ENCODE results near the gene DCTN3. TPM values are rescaled to one million over a fixed set of nuclear protein-coding genes. Genes with fewer than 3 reads are reported as not detected.

The DCTN3 gene
- total and polyA plus RNA-seq, 2 experiments from 2014 or later: 12.9 to 17.9 TPM

DNA sequence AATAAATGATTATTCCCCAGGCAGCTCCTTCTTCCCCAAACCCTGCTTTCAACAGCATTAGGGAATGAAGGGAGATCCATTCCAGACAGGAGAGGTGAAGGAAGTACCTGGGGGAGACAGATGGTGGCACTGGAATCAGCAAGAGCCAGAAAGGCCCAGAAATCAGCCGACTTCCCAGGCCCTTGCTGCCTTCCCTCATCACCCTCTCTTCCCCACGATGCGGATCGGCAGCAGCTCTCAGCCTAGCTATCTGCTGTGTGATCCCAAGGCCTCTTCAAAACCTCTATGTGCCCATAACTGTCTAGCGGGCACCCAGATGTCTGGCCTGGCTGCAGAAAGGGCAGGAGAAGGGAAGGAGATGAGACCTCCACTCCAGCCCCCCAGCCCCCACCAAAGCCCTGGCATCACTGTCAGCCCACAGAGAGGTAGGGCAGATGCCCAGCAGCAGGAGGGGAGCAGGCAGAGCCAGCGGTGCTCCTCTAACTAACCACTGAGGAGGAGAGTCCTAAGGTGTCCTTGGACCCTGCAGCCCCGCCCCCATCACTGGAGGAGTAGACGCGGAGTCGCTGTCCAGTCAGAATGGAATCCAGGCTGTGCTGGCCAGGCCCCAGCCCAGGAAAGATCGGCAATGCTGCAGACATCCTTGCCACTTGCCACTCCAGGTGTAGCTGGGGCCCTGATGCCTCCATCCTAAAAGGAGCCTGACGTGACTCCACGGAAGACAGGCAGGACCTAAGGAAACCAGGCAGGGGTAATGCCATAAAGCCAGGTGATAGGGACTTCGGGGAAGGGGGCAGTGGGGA lies 43.5 kb downstream of the DCTN3 start:
- Mint-ChIP-seq H3K9me3 (no peaks in the 10 kb centered on the region), H3K4me3 (peak overlapping the region; percentile 69), H3K4me1 (peaks cover 54% of the 10 kb centered on the region), H3K27ac (no peak overlapping the region), H3K36me3 (ENCODE audit: low read depth) (no peaks in the 10 kb centered on the region), H3K27me3 (ENCODE audit: insufficient read depth, low read depth, poor library complexity) (peaks cover 51% of the 10 kb centered on the region)
- no peak overlapping the region for H3K27ac ChIP-seq (ENCODE audit: low read depth)
- peak overlapping the region; percentile 62 for H3K4me3 ChIP-seq
- H3F3A ChIP-seq (replicated peaks; ENCODE audit: low read depth): peaks cover 11% of the 10 kb centered on the region; the same call in 1 of the 2 replicates
- H2AFZ ChIP-seq: peak overlapping the region; percentile 76; the same call in 1 of the 2 replicates
- peaks cover 48% of the 10 kb centered on the region for H3K4me1 ChIP-seq (ENCODE audit: insufficient read depth)
- TF ChIP-seq CTCF (conservative IDR thresholded peaks at IDR 0.05; ENCODE audit: low read depth in 2 of 2) (no peak), ZNF331 (CRISPR knock-in tag; IDR thresholded peaks at IDR 0.05; ENCODE audit: low read depth) (no peak), EZH2 (IDR thresholded peaks at IDR 0.05; ENCODE audit: low read depth, unreplicated experiment) (peak; percentile 56)
- TF ChIP-seq, protein P1, sequence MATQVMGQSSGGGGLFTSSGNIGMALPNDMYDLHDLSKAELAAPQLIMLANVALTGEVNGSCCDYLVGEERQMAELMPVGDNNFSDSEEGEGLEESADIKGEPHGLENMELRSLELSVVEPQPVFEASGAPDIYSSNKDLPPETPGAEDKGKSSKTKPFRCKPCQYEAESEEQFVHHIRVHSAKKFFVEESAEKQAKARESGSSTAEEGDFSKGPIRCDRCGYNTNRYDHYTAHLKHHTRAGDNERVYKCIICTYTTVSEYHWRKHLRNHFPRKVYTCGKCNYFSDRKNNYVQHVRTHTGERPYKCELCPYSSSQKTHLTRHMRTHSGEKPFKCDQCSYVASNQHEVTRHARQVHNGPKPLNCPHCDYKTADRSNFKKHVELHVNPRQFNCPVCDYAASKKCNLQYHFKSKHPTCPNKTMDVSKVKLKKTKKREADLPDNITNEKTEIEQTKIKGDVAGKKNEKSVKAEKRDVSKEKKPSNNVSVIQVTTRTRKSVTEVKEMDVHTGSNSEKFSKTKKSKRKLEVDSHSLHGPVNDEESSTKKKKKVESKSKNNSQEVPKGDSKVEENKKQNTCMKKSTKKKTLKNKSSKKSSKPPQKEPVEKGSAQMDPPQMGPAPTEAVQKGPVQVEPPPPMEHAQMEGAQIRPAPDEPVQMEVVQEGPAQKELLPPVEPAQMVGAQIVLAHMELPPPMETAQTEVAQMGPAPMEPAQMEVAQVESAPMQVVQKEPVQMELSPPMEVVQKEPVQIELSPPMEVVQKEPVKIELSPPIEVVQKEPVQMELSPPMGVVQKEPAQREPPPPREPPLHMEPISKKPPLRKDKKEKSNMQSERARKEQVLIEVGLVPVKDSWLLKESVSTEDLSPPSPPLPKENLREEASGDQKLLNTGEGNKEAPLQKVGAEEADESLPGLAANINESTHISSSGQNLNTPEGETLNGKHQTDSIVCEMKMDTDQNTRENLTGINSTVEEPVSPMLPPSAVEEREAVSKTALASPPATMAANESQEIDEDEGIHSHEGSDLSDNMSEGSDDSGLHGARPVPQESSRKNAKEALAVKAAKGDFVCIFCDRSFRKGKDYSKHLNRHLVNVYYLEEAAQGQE (IDR thresholded peaks at IDR 0.05; ENCODE audit: unreplicated experiment): peak; percentile 50
- peak; percentile 78 for DNase-seq (ENCODE audit: low spot score)
- peak; percentile 38 for ATAC-seq
- H3K9me2 ChIP-seq (ENCODE audit: insufficient read depth): no peaks in the 10 kb centered on the region
- H4K20me1 ChIP-seq (replicated peaks; ENCODE audit: insufficient read depth): peaks cover 7% of the 10 kb centered on the region; the same call in 1 of the 2 replicates
- H3K79me2 ChIP-seq (replicated peaks; ENCODE audit: insufficient read depth): no peaks in the 10 kb centered on the region
- H3K4me2 ChIP-seq: peak overlapping the region; percentile 90
- H3K27me3 ChIP-seq (ENCODE audit: insufficient read depth): peaks cover 63% of the 10 kb centered on the region
- H3K36me3 ChIP-seq (ENCODE audit: insufficient read depth): no peaks in the 10 kb centered on the region

GRCh38 chr9:34575862-34576596 lies 44.3 kb downstream of the DCTN3 start:
- Histone ChIP-seq H3K4me2 (peak overlapping the region; percentile 90; the same call in 1 of the 2 replicates), H3F3A (replicated peaks; ENCODE audit: low read depth) (peaks cover 11% of the 10 kb centered on the region; the same call in 1 of the 2 replicates), H3K9me2 (ENCODE audit: insufficient read depth) (no peaks in the 10 kb centered on the region), H2AFZ (no peak overlapping the region), H3K36me3 (ENCODE audit: insufficient read depth) (no peaks in the 10 kb centered on the region), H3K4me3 (no peak overlapping the region), H3K27me3 (ENCODE audit: insufficient read depth) (peaks cover 55% of the 10 kb centered on the region), H3K27ac (ENCODE audit: low read depth) (no peak overlapping the region), H4K20me1 (replicated peaks; ENCODE audit: insufficient read depth) (peaks cover 7% of the 10 kb centered on the region; the same call in 1 of the 2 replicates), H3K79me2 (replicated peaks; ENCODE audit: insufficient read depth) (no peaks in the 10 kb centered on the region), H3K4me1 (ENCODE audit: insufficient read depth) (peaks cover 48% of the 10 kb centered on the region)
- Mint-ChIP-seq H3K4me1 (peaks cover 56% of the 10 kb centered on the region), H3K9me3 (no peaks in the 10 kb centered on the region), H3K27ac (no peak overlapping the region), H3K4me3 (peak overlapping the region; percentile 0; the same call in 1 of the 3 replicates), H3K27me3 (ENCODE audit: insufficient read depth, low read depth, poor library complexity) (peaks cover 53% of the 10 kb centered on the region), H3K36me3 (ENCODE audit: low read depth) (no peaks in the 10 kb centered on the region)
- ATAC-seq (no peak), DNase-seq (ENCODE audit: low spot score) (no peak)
- TF ChIP-seq, protein P2, sequence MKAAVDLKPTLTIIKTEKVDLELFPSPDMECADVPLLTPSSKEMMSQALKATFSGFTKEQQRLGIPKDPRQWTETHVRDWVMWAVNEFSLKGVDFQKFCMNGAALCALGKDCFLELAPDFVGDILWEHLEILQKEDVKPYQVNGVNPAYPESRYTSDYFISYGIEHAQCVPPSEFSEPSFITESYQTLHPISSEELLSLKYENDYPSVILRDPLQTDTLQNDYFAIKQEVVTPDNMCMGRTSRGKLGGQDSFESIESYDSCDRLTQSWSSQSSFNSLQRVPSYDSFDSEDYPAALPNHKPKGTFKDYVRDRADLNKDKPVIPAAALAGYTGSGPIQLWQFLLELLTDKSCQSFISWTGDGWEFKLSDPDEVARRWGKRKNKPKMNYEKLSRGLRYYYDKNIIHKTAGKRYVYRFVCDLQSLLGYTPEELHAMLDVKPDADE (IDR thresholded peaks at IDR 0.05): no peak
- TF ChIP-seq EZH2 (IDR thresholded peaks at IDR 0.05; ENCODE audit: low read depth, unreplicated experiment) (no peak), CREB1 (CRISPR knock-in tag; IDR thresholded peaks at IDR 0.05; ENCODE audit: low read depth) (no peak), ZNF331 (CRISPR knock-in tag; IDR thresholded peaks at IDR 0.05; ENCODE audit: low read depth) (no peak), POLR2AphosphoS5 (IDR thresholded peaks at IDR 0.05; ENCODE audit: low read depth) (no peak), CTCF (conservative IDR thresholded peaks at IDR 0.05; ENCODE audit: low read depth in 2 of 2) (no peak)
- TF ChIP-seq, protein P1 (IDR thresholded peaks at IDR 0.05; ENCODE audit: unreplicated experiment): no peak

Measured in GM23338 (cell line).